Gastrocnemius medialis (tissue), 4 donors: Measurements from ENCODE around the gene LRRC8C. TPM values are rescaled to one million over a fixed set of nuclear protein-coding genes. Genes with fewer than 3 reads are reported as not detected.

Experiments
- ATAC-seq, 2 donors: fragments of 150-250 bp; one replicate each; pipeline ENCODE4 v1.9.1; 2016
- DNase-seq, 2 donors: peaks; one replicate each; pipeline ENCODE4 v3.0.0-alpha.2; 2019
- H3K27ac ChIP-seq, 4 donors: fragments of 200-600 bp; sonication (generic); 1 replicate in 1 of 4; 2 replicates in 3 of 4; pipeline ENCODE4 v1.5.1; 2016 to 2018; ENCODE audit warnings: mild to moderate bottlenecking in 2 of 4, moderate library complexity in 1 of 4
- H3K27me3 ChIP-seq, 3 donors: fragments of 200-600 bp; sonication (generic) in 2 of 3; 1 replicate in 1 of 3; 2 replicates in 2 of 3; pipeline versions ENCODE4 v1.5.1 to v1.6.0; 2016 to 2019; ENCODE audit warnings: mild to moderate bottlenecking in 1 of 3, moderate library complexity in 1 of 3
- H3K36me3 ChIP-seq, 2 donors: fragments of 200-600 bp; sonication (generic) in 1 of 2; one replicate each; pipeline ENCODE4 v1.5.1; 2017 to 2018
- H3K4me1 ChIP-seq, 2 donors: fragments of 200-600 bp; sonication (generic) in 1 of 2; one replicate each; pipeline ENCODE4 v1.5.1; 2016 to 2017; ENCODE audit warnings: mild to moderate bottlenecking in 2 of 2
- H3K4me3 ChIP-seq, 4 donors: fragments of 200-600 bp; sonication (generic) in 3 of 4; 1 replicate in 1 of 4; 2 replicates in 3 of 4; pipeline ENCODE4 v1.5.1; 2016 to 2019; ENCODE audit warnings: mild to moderate bottlenecking in 2 of 4
- H3K9me3 ChIP-seq, 3 donors: fragments of 200-600 bp; sonication (generic) in 2 of 3; 1 replicate in 1 of 3; 2 replicates in 2 of 3; pipeline ENCODE4 v1.5.1; 2016 to 2019
- CTCF ChIP-seq, 5 experiments: fragments of 450-650 bp in 3 of 5; fragments of 200-600 bp in 2 of 5; sonication (generic) in 2 of 5; IDR thresholded peaks in 4 of 5; conservative IDR thresholded peaks in 1 of 5; 1 replicate in 4 of 5; 2 replicates in 1 of 5; pipeline ENCODE4 v1.5.1; 2016 to 2019; ENCODE audit warnings: antibody characterized with exemption in 5 of 5, mild to moderate bottlenecking in 3 of 5, moderate library complexity in 3 of 5
- POLR2A ChIP-seq, 2 donors: fragments of 450-650 bp; IDR thresholded peaks; one replicate each; pipeline ENCODE4 v1.6.1; 2017; ENCODE audit warnings: antibody characterized with exemption in 2 of 2, mild to moderate bottlenecking in 2 of 2, moderate library complexity in 2 of 2
- in situ Hi-C, 4 donors: fragments of 200-750 bp; cut with MboI; loops; one replicate each; pipeline versions ENCODE4 v1.15.0 to v1.8.0; 2017; ENCODE audit warnings: low sequenced_read_pairs in 4 of 4
- intact Hi-C: fragments of 100-400 bp; cut with DNase I; formaldehyde crosslinking; loops from one replicate; pipeline ENCODE4 v1.15.1; 2023; ENCODE audit warnings: low total_unique reads
- total RNA-seq, 4 donors: library from RNA; depleted of rRNA; stranded (reverse); fragments of >200 nt; gene quantifications; one replicate each; pipeline versions ENCODE4 v1.1.0 to v1.2.3, GENCODE V29; 2016

Gene LRRC8C
- total RNA-seq, 4 donors from 2014 or later, result 2.9 to 5.8 (median 4.1) TPM

GRCh38 chr1:89727517-89728312, 94.8 kb downstream of the LRRC8C start:
- peak overlapping the region in 1 of 4 donors; percentile 0 for H3K4me3 ChIP-seq
- in situ Hi-C loops, result no loop called here

GRCh38 chr1:89728381-89728780, 95.5 kb downstream of the LRRC8C start:
- TF ChIP-seq POLR2A (IDR thresholded peaks at IDR 0.05) (no peak), CTCF (IDR thresholded peaks at IDR 0.05 in 4 of 5, conservative IDR thresholded peaks at IDR 0.05 in 1 of 5) (no peak)
- DNase-seq (no peak), ATAC-seq (peak in 1 of 2 donors; percentile 63)
- in situ Hi-C loops (no loop called here), intact Hi-C loops (no loop called here)
- Histone ChIP-seq H3K4me3 (peak overlapping the region in 1 of 4 donors; percentile 0), H3K4me1 (peaks cover 0 to 27% of the 10 kb centered on the region in 2 donors), H3K9me3 (no peaks in the 10 kb centered on the region), H3K36me3 (no peaks in the 10 kb centered on the region), H3K27ac (peak overlapping the region in 3 of 4 donors; percentile 42 to 70 (median 70)), H3K27me3 (no peaks in the 10 kb centered on the region)

More at GRCh38 chr1:89727517-89728312, 94.8 kb downstream of the LRRC8C start:
- H3K27me3 ChIP-seq, result no peaks in the 10 kb centered on the region
- intact Hi-C loops, result no loop called here
- H3K27ac ChIP-seq, result peak overlapping the region in 3 of 4 donors; percentile 42 to 70 (median 70)
- H3K36me3 ChIP-seq, result no peaks in the 10 kb centered on the region
- DNase-seq (no peak), ATAC-seq (peak in 1 of 2 donors; percentile 46)
- TF ChIP-seq CTCF (IDR thresholded peaks at IDR 0.05 in 4 of 5, conservative IDR thresholded peaks at IDR 0.05 in 1 of 5), result no peak
- no peak for TF ChIP-seq POLR2A (IDR thresholded peaks at IDR 0.05)
- peaks cover 0 to 27% of the 10 kb centered on the region in 2 donors for H3K4me1 ChIP-seq
- H3K9me3 ChIP-seq, result no peaks in the 10 kb centered on the region

- H3K27ac ChIP-seq, result no peak overlapping the region
- DNase-seq, result no peak
- in situ Hi-C loops (no loop called here), intact Hi-C loops (no loop called here)
- no peak for ATAC-seq
- H3K36me3 ChIP-seq, result no peaks in the 10 kb centered on the region
- TF ChIP-seq POLR2A (IDR thresholded peaks at IDR 0.05) (no peak), CTCF (IDR thresholded peaks at IDR 0.05 in 4 of 5, conservative IDR thresholded peaks at IDR 0.05 in 1 of 5) (no peak)
- H3K9me3 ChIP-seq, result no peaks in the 10 kb centered on the region
- H3K27me3 ChIP-seq, result no peaks in the 10 kb centered on the region
- H3K4me1 ChIP-seq, result peaks cover 0 to 3% of the 10 kb centered on the region in 2 donors
- no peak overlapping the region for H3K4me3 ChIP-seq
Measured at GRCh38 chr1:89732206-89732605, 99.3 kb downstream of the LRRC8C start.

GRCh38 chr1:89732643-89733222, 99.8 kb downstream of the LRRC8C start:
- in situ Hi-C loops (no loop called here), intact Hi-C loops (no loop called here)
- Histone ChIP-seq H3K27me3 (no peaks in the 10 kb centered on the region), H3K27ac (no peak overlapping the region), H3K9me3 (no peaks in the 10 kb centered on the region), H3K36me3 (no peaks in the 10 kb centered on the region), H3K4me1 (peaks cover 0 to 3% of the 10 kb centered on the region in 2 donors), H3K4me3 (no peak overlapping the region)
- no peak for DNase-seq
- TF ChIP-seq CTCF (IDR thresholded peaks at IDR 0.05 in 4 of 5, conservative IDR thresholded peaks at IDR 0.05 in 1 of 5) (no peak), POLR2A (IDR thresholded peaks at IDR 0.05) (no peak)
- ATAC-seq, result no peak
